Metanephros (tissue), 1 donor: ENCODE data around the gene PTPN7. TPM values are rescaled to one million over a fixed set of nuclear protein-coding genes. Genes with fewer than 3 reads are reported as not detected.

Experiments used
- total RNA-seq: library from RNA; depleted of rRNA; stranded (reverse); fragments of >200 nt; gene quantifications from one replicate; pipeline ENCODE4 v1.2.3, GENCODE V29; 2014

Gene PTPN7
- total RNA-seq, result 3.0 TPM

GRCh38 chr1:202160377-202160940 lies at the start of gene PTPN7:
Gene PTPN7, minus strand, starts transcription at chr1:202160602. Its CDS starts 1,200 bp downstream, at chr1:202159402.

GRCh38 chr1:202193614-202194327 lies 33.4 kb upstream of the PTPN7 start, which contains the start of gene LGR6:
Gene LGR6, plus strand, starts transcription at chr1:202193799. Its CDS starts 191 bp downstream, at chr1:202193990.

GRCh38 chr1:202144402-202145067 lies 15.9 kb downstream of the PTPN7 start, which contains the start of gene ARL8A:
Gene ARL8A, minus strand, starts transcription at chr1:202144737. Its CDS starts 165 bp downstream, at chr1:202144572.

GRCh38 chr1:202122639-202123335 lies 37.6 kb downstream of the PTPN7 start, which contains the start of gene GPR37L1:
Gene GPR37L1, plus strand, starts transcription at chr1:202122917. Its CDS starts 47 bp downstream, at chr1:202122964.

Other genes with a start within 250 kb of the PTPN7 start
- gene LMOD1, start 214.1 kb downstream of the PTPN7 start, total RNA-seq, result 12.6 TPM
- gene TIMM17A, start 205.1 kb downstream of the PTPN7 start, total RNA-seq, result 28.7 TPM
- 42.1 TPM for gene RNPEP, start 178.0 kb downstream of the PTPN7 start, total RNA-seq
- gene ELF3, start 150.0 kb downstream of the PTPN7 start, total RNA-seq, result 106 TPM
- gene GPR37L1, start 37.7 kb downstream of the PTPN7 start, total RNA-seq, result 0.06 TPM
- 19.0 TPM for gene ARL8A, start 15.9 kb downstream of the PTPN7 start, total RNA-seq
- gene LGR6, start 33.2 kb upstream of the PTPN7 start, total RNA-seq, result 1.6 TPM
- gene UBE2T, start 181.3 kb upstream of the PTPN7 start, total RNA-seq, result 17.4 TPM
- 70.3 TPM for gene PPP1R12B, start 188.1 kb upstream of the PTPN7 start, total RNA-seq